HG03066 (cell line): ENCODE data around the gene TIMP3.

Experiments
- ATAC-seq: cut with Tn5 transposase; IDR thresholded peaks from one replicate; pipeline ENCODE4 v1.9.1; 2021; ENCODE audit warnings: low read depth; ENCODE audit not compliant: unreplicated experiment

Gene TIMP3

GRCh38 chr22:32805361-32805881, 3.9 kb downstream of the TIMP3 start:
- ATAC-seq, result no peak

- no peak for ATAC-seq
These were observed 4.8 kb downstream of the TIMP3 start for GRCh38 chr22:32806296-32806695.

GRCh38 chr22:32808038-32808445, 6.5 kb downstream of the TIMP3 start:
- no peak for ATAC-seq

GRCh38 chr22:32809786-32810554, 8.5 kb downstream of the TIMP3 start:
- ATAC-seq, result no peak

- no peak for ATAC-seq
These were observed 9.1 kb downstream of the TIMP3 start for GRCh38 chr22:32810555-32811133.

GRCh38 chr22:32811788-32812545, 10.5 kb downstream of the TIMP3 start:
- no peak for ATAC-seq

- no peak for ATAC-seq
These were observed 12.9 kb downstream of the TIMP3 start for GRCh38 chr22:32814285-32814860.

GRCh38 chr22:32815059-32815458, 13.6 kb downstream of the TIMP3 start:
- ATAC-seq, result no peak

- no peak for ATAC-seq
These were observed 14.4 kb downstream of the TIMP3 start for GRCh38 chr22:32815943-32816342.

- ATAC-seq, result no peak
These were observed 15.7 kb downstream of the TIMP3 start for GRCh38 chr22:32817137-32817730.

GRCh38 chr22:32818446-32819115, 17.1 kb downstream of the TIMP3 start:
- no peak for ATAC-seq

- no peak for ATAC-seq
These were observed 17.6 kb downstream of the TIMP3 start for GRCh38 chr22:32819120-32819519.

GRCh38 chr22:32820131-32821119, 18.9 kb downstream of the TIMP3 start:
- no peak for ATAC-seq

- ATAC-seq, result no peak
These were observed 20.8 kb downstream of the TIMP3 start for GRCh38 chr22:32822179-32822877.

- no peak for ATAC-seq
These were observed 21.7 kb downstream of the TIMP3 start for GRCh38 chr22:32823024-32823730.

GRCh38 chr22:32824531-32825312, 23.2 kb downstream of the TIMP3 start:
- no peak for ATAC-seq

GRCh38 chr22:32826537-32826936, 25.0 kb downstream of the TIMP3 start:
- no peak for ATAC-seq
